ENCODE results near the gene HES4. TPM values are rescaled to one million over a fixed set of nuclear protein-coding genes. Genes with fewer than 3 reads are reported as not detected.

Gene HES4
- total RNA-seq, 1 experiment from 2014 or later = 145 TPM

GRCh38 chr1:953524-954320 is 46.2 kb downstream of the HES4 start:
- no peak overlapping the region for H3K27ac ChIP-seq (ENCODE audit: low read depth, low read length)
- intact Hi-C loops (cut with micrococcal nuclease) = no loop called here
- ChIA-PET RAD21 (ENCODE audit: low non-redundant PET in 1 of 2, low total read pairs in 2 of 2, uncharacterized antibody in 2 of 2, unreplicated experiment in 2 of 2) (no interaction called here), POLR2A (no interaction called here), CTCF (no interaction called here)
- no peak overlapping the region for H3K4me2 ChIP-seq (ENCODE audit: low read length)
- ATAC-seq (no peak), DNase-seq (ENCODE audit: low read depth, low spot score) (no peak)
- peaks cover 6 to 9% of the 10 kb centered on the region in 2 experiments for H3K4me1 ChIP-seq (ENCODE audit: control insufficient read depth in 1 of 2, insufficient read depth in 2 of 2, low read length in 2 of 2)
- H2AFZ ChIP-seq (ENCODE audit: low read depth, low read length, poor library complexity, severe bottlenecking) = no peak overlapping the region
- no peak for TF ChIP-seq EGR1 (IDR thresholded peaks at IDR 0.05; ENCODE audit: low read depth)
- TF ChIP-seq SP1 (IDR thresholded peaks at IDR 0.05; ENCODE audit: low read depth) = no peak
- no peak for TF ChIP-seq FOSL1 (IDR thresholded peaks at IDR 0.05; ENCODE audit: low read depth)
- no peak for TF ChIP-seq EZH2phosphoT487 (IDR thresholded peaks at IDR 0.05; ENCODE audit: borderline replicate concordance)
- TF ChIP-seq RAD21 (IDR thresholded peaks at IDR 0.05; ENCODE audit: low read depth) = no peak
- no peak for TF ChIP-seq CBX3 (IDR thresholded peaks at IDR 0.05; ENCODE audit: low read depth)
- TF ChIP-seq SRF (IDR thresholded peaks at IDR 0.05; ENCODE audit: low read depth) = no peak
- TF ChIP-seq POLR2A (IDR thresholded peaks at IDR 0.05; ENCODE audit: borderline replicate concordance, extremely low read depth, insufficient read depth, insufficient read length) = no peak
- TF ChIP-seq MAX (IDR thresholded peaks at IDR 0.05) = no peak
- TF ChIP-seq JUND (IDR thresholded peaks at IDR 0.05) = no peak
- no peak for TF ChIP-seq ELF1 (IDR thresholded peaks at IDR 0.05; ENCODE audit: borderline replicate concordance, low read depth)
- no peak for TF ChIP-seq CEBPB (IDR thresholded peaks at IDR 0.05; ENCODE audit: low read depth)
- no peak for TF ChIP-seq SIN3A (IDR thresholded peaks at IDR 0.05; ENCODE audit: low read depth)
- no peak for TF ChIP-seq POLR2AphosphoS5 (IDR thresholded peaks at IDR 0.05; ENCODE audit: low read depth, low read length)
- TF ChIP-seq ZNF274 (IDR thresholded peaks at IDR 0.05; ENCODE audit: low read depth, low read length) = no peak
- TF ChIP-seq EZH2 (IDR thresholded peaks at IDR 0.05) = no peak
- TF ChIP-seq REST (IDR thresholded peaks at IDR 0.05; ENCODE audit: low read depth) = no peak
- TF ChIP-seq TCF7L2 (IDR thresholded peaks at IDR 0.05; ENCODE audit: borderline replicate concordance, extremely low read depth, insufficient read depth, insufficient read length) = no peak
- no peak for TF ChIP-seq ZBTB33 (IDR thresholded peaks at IDR 0.05; ENCODE audit: extremely low read depth, insufficient replicate concordance, low read length)
- H3K4me3 ChIP-seq (replicated peaks in 1 of 2; ENCODE audit: low read depth in 1 of 2, low read length in 2 of 2) = no peak overlapping the region
- peaks cover 60% of the 10 kb centered on the region for H3K79me2 ChIP-seq (ENCODE audit: insufficient read depth, low read length)
- H3K9me2 ChIP-seq (ENCODE audit: insufficient read depth) = no peaks in the 10 kb centered on the region
- BruUV-seq (replicated peaks) = no TSS peak
- no peaks in the 10 kb centered on the region for H3K27me3 ChIP-seq (ENCODE audit: insufficient read depth, low read length)
- H3K9ac ChIP-seq (ENCODE audit: low read length) = no peak overlapping the region
- H3K36me3 ChIP-seq (ENCODE audit: control insufficient read depth in 1 of 2, insufficient read depth in 2 of 2, low read length in 2 of 2) = peaks cover 40 to 74% of the 10 kb centered on the region in 2 experiments
- H4K20me1 ChIP-seq (ENCODE audit: insufficient read depth) = no peaks in the 10 kb centered on the region; the same call in 1 of the 2 replicates
- no peaks in the 10 kb centered on the region for H3K9me3 ChIP-seq (ENCODE audit: control insufficient read depth in 1 of 2, insufficient read depth in 1 of 2, low read depth in 1 of 2, low read length in 2 of 2)

Measured in HCT116 (cell line).